Epithelial cell of esophagus (primary cell): ENCODE results near the gene KRTAP25-1.

ENCODE experiments used
- DNase-seq: peaks from one replicate; pipeline ENCODE4 v3.0.0; 2010; ENCODE audit warnings: low read depth
- H3K4me3 ChIP-seq: 2 replicates; pipeline ENCODE4 v1.5.1; 2011; ENCODE audit warnings: mild to moderate bottlenecking, low read length, control low read depth
- TF ChIP-seq, protein P1 (sequence below): IDR thresholded peaks from 2 replicates; pipeline ENCODE4 v1.5.1; 2011; ENCODE audit warnings: low read depth, mild to moderate bottlenecking, low read length, control low read depth, inconsistent platforms; ENCODE audit not compliant: insufficient read depth; ENCODE audit errors: missing control alignments

The KRTAP25-1 gene

DNA sequence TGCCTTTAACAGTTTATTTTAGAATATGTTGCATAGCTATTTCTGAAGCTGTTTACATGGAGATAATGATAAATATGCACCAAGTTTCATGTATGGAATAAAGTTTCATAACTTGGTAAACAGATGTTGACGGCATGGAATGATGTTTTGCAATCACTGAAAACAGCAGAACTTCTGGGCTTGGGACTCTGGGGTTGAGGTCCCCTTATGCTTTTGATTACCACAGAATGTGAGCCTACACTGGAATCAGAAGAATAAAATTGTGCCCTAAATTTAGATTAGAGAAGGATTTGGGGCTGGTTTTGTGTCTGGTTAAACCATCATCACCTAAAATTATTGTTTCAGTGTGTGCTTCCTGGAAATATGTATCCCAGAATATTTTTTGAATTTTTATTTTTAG, 17.7 kb downstream of the KRTAP25-1 start:
- H3K4me3 ChIP-seq: no peak overlapping the region
- DNase-seq: no peak
- TF ChIP-seq, protein P1, sequence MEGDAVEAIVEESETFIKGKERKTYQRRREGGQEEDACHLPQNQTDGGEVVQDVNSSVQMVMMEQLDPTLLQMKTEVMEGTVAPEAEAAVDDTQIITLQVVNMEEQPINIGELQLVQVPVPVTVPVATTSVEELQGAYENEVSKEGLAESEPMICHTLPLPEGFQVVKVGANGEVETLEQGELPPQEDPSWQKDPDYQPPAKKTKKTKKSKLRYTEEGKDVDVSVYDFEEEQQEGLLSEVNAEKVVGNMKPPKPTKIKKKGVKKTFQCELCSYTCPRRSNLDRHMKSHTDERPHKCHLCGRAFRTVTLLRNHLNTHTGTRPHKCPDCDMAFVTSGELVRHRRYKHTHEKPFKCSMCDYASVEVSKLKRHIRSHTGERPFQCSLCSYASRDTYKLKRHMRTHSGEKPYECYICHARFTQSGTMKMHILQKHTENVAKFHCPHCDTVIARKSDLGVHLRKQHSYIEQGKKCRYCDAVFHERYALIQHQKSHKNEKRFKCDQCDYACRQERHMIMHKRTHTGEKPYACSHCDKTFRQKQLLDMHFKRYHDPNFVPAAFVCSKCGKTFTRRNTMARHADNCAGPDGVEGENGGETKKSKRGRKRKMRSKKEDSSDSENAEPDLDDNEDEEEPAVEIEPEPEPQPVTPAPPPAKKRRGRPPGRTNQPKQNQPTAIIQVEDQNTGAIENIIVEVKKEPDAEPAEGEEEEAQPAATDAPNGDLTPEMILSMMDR: no peak

DNA sequence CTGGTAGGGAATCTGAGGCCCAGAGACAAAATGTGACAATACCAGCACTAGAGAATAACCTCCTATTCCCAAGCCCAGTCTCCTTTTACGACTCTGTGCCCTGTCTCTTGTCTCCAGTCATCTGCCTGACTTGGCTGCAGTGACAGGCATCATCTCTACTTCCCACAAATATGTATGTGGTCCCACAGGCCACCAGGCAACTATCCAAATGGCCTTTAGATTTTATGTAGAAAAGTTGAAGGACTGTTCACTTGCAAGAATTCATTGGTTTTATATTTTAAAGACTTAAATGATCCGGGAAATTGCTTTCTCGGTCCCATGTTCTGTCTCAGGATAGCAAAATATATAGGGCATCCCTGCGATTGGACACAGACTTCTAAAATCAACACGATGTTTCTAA, 18.2 kb downstream of the KRTAP25-1 start:
- TF ChIP-seq, protein P1: no peak
- no peak for DNase-seq
- H3K4me3 ChIP-seq: no peak overlapping the region

DNA sequence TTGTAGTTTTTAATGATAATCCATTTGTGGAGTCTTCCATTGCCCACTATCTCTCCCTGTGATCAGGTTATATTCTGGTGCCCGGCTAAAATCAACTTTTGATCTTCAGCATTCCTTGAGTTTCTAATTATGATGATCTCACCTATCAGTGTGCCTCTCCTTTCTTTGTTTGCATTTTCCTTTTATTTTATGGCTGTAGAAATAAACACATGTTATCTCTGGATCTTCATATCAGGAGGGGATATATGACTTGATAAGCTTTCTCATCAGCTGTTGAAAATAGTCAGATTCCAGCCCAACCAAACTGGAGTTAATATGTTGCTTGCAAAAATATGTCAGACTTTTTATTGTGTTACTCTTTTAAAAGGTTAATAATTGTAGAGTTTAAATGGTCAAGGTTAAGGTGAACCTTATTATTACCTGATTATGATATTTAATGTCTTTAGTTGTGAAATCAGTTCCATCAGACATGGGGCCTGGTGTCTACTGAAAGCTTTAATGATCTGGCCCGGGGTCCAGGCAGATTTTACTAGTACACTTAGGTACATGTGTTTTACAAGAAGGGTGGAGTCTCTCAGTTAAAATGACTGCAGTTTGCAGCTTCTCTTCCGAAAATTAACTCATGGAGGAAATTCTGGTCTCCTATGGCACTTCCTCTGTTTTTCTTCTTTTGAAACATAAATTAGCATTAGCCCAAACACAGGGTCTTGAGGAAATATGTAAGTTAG, 19.3 kb downstream of the KRTAP25-1 start:
- no peak overlapping the region for H3K4me3 ChIP-seq
- TF ChIP-seq, protein P1: no peak
- DNase-seq: no peak

DNA sequence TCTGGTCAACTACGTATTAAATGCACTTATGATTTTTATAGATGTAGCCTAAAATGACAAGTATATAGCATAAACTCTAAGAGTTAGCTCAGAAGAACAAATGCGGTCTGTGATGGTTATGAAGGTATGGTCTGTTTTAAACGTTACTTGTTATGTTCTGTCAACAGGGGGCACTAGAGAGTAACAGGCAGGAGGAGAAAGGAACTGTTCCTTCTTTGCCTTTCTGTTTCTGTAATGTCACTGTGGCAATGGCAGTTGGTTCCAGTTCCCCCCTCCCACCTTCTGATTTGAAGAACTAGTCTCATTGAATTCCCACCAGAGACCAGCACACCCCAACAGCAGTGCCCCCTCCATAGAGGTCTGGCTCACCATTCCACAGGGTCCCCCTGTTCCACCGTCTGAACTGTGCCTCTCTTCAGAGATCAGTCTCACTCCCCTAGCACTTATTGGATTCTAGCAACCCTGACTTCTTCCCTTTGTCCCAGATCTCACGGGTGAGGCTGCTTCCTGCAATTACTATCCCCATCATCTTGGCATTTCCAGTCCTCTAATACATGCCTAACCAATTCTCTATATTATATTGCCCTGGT, 20.6 kb downstream of the KRTAP25-1 start:
- no peak overlapping the region for H3K4me3 ChIP-seq
- DNase-seq: peak; percentile 30
- TF ChIP-seq, protein P1: peak; percentile 26

DNA sequence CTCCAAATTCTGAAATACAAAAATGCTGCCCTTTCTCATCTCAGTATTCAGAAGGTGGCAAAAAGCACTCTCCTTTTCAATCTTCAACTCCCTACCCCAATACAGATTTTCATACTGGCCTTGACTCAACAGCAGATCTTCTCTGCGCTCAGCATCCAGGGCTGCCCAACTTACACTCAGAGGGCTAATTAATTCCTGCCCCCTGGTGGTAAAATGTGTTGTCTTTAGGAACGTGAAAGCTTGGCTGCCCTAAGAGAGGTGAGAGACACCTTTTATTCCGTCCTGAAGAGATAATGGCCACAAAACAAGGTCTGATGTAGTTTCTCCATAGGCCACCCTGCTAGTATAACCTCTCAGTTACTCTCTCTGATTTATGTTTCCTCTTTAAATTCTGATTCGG, 31.5 kb downstream of the KRTAP25-1 start:
- DNase-seq: peak; percentile 84
- TF ChIP-seq, protein P1: peak; percentile 64
- no peak overlapping the region for H3K4me3 ChIP-seq

DNA sequence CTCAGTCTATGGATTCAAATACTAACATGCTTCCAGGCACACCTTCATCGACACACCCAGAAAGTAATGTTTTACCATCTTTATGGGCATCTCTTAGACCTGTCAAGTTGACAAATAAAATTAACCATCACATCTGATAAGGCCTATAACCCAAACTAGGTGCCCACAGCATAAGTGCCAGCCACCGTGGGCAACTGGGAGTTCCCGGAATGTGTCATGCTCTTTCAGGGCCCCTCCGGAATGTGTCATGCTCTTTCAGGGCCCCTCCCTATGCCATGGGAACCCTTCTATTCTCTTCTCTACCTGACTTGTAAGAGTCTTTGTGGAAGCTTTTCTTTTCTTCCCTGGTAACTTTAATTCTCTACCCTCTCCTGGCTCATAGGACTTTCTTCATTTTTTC, 33.2 kb downstream of the KRTAP25-1 start:
- TF ChIP-seq, protein P1: no peak
- DNase-seq: peak; percentile 68
- no peak overlapping the region for H3K4me3 ChIP-seq

DNA sequence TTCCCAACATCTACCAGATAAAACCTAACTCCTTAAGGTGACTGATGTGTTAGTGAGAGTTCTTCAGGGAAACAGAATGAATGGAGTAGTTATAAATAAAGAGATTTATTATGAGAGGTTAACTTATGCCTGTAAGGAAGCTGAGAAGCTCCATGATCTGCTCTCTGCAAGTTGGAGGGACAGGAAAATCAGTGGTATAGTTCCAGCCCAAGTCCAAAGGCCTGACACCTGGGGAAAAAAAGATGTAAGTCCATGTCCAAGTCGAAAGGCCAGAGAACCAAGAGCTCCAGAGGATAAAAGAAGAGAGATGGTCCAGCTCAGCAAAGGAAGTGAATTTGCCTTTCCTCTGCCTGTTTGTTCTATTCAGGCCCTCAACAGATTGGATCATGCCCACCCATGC, 33.6 kb downstream of the KRTAP25-1 start:
- no peak overlapping the region for H3K4me3 ChIP-seq
- TF ChIP-seq, protein P1: no peak
- DNase-seq: no peak
